ENCODE results near the gene LYPD1.

The LYPD1 gene

GRCh38 chr2:132632000-132632649, 37.9 kb downstream of the LYPD1 start:
- peak; percentile 21 for DNase-seq

GRCh38 chr2:132627536-132627935, 42.5 kb downstream of the LYPD1 start:
- DNase-seq = no peak

- peak; percentile 20 for DNase-seq
Measured at GRCh38 chr2:132623096-132623839, 46.7 kb downstream of the LYPD1 start.

- DNase-seq = no peak
Measured at GRCh38 chr2:132621131-132621875, 48.7 kb downstream of the LYPD1 start.

- peak; percentile 53 for DNase-seq
Measured at GRCh38 chr2:132620115-132620514, 49.9 kb downstream of the LYPD1 start.

GRCh38 chr2:132618734-132619133, 51.3 kb downstream of the LYPD1 start:
- DNase-seq = no peak

- DNase-seq = no peak
Measured at GRCh38 chr2:132617989-132618388, 52.0 kb downstream of the LYPD1 start.

GRCh38 chr2:132615329-132616085, 54.5 kb downstream of the LYPD1 start:
- DNase-seq = no peak

GRCh38 chr2:132611719-132612118, 58.3 kb downstream of the LYPD1 start:
- DNase-seq = no peak

- DNase-seq = no peak
Measured at GRCh38 chr2:132609101-132609890, 60.7 kb downstream of the LYPD1 start.

- DNase-seq = no peak
Measured at GRCh38 chr2:132608311-132608710, 61.7 kb downstream of the LYPD1 start.

- DNase-seq = no peak
Measured at GRCh38 chr2:132607426-132608090, 62.4 kb downstream of the LYPD1 start.

GRCh38 chr2:132606649-132607048, 63.4 kb downstream of the LYPD1 start:
- no peak for DNase-seq

GRCh38 chr2:132605236-132606180, 64.5 kb downstream of the LYPD1 start:
- DNase-seq = no peak

GRCh38 chr2:132604561-132604960, 65.4 kb downstream of the LYPD1 start:
- no peak for DNase-seq

- DNase-seq = no peak
Measured at GRCh38 chr2:132599556-132599955, 70.4 kb downstream of the LYPD1 start.

- DNase-seq = no peak
Measured at GRCh38 chr2:132598536-132598935, 71.5 kb downstream of the LYPD1 start.

- DNase-seq = no peak
Measured at GRCh38 chr2:132597831-132598230, 72.2 kb downstream of the LYPD1 start.

- no peak for DNase-seq
Measured at GRCh38 chr2:132597166-132597565, 72.8 kb downstream of the LYPD1 start.

GRCh38 chr2:132595693-132596092, 74.3 kb downstream of the LYPD1 start:
- no peak for DNase-seq

Data from T1000 (cell line).